Keratinocyte (primary cell): ENCODE results near the gene STX18. TPM values are rescaled to one million over a fixed set of nuclear protein-coding genes. Genes with fewer than 3 reads are reported as not detected.

Experiments
- DNase-seq: peaks from one replicate; pipeline ENCODE4 v3.0.0-alpha.2; 2011; ENCODE audit warnings: low read depth, missing footprints, low spot score
- FAIRE-seq: peaks from 2 replicates; lab custom pipeline; 2011; peaks lifted over from hg19 to GRCh38; lab: Jason Lieb, UNC
- H2AFZ ChIP-seq: 2 replicates; pipeline ENCODE4 v1.6.0; 2012; ENCODE audit warnings: low read length, control low read depth, inconsistent platforms; ENCODE audit not compliant: control insufficient read depth
- H3K27ac ChIP-seq: 2 replicates; pipeline ENCODE4 v1.5.1; 2011; ENCODE audit warnings: low read length; ENCODE audit not compliant: control insufficient read depth, insufficient read depth
- H3K27me3 ChIP-seq: 3 replicates; pipeline ENCODE4 v1.6.0; 2011; ENCODE audit warnings: low read length; ENCODE audit not compliant: control insufficient read depth, insufficient read depth; ENCODE audit errors: extremely low read depth
- H3K36me3 ChIP-seq, 2 experiments: 2 replicates in 1 of 2; 3 replicates in 1 of 2; pipeline ENCODE4 v1.5.1; 2011; ENCODE audit warnings: low read length in 2 of 2, mild to moderate bottlenecking in 1 of 2; ENCODE audit not compliant: control insufficient read depth in 2 of 2, insufficient read depth in 2 of 2; ENCODE audit errors: extremely low read depth in 1 of 2
- H3K4me1 ChIP-seq: 3 replicates; pipeline ENCODE4 v1.5.1; 2011; ENCODE audit warnings: low read length; ENCODE audit not compliant: control insufficient read depth, insufficient read depth; ENCODE audit errors: extremely low read depth
- H3K4me2 ChIP-seq: 3 replicates; pipeline ENCODE4 v1.6.0; 2011; ENCODE audit warnings: low read depth, low read length; ENCODE audit not compliant: control insufficient read depth, insufficient read depth; ENCODE audit errors: extremely low read depth
- H3K4me3 ChIP-seq, 3 experiments: fragments of 200-600 bp in 1 of 3; sonication (generic) in 1 of 3; 2 replicates in 2 of 3; 3 replicates in 1 of 3; pipeline ENCODE4 v1.5.1; 2011 to 2016; ENCODE audit warnings: low read length in 3 of 3, mild to moderate bottlenecking in 3 of 3, control low read depth in 2 of 3, inconsistent platforms in 1 of 3, low read depth in 1 of 3, mixed read lengths in 1 of 3, mixed run types in 1 of 3, moderate library complexity in 1 of 3; ENCODE audit not compliant: control insufficient read depth in 2 of 3, insufficient read depth in 2 of 3; ENCODE audit errors: extremely low read depth in 1 of 3
- H3K79me2 ChIP-seq: 2 replicates; pipeline ENCODE4 v1.6.0; 2012; ENCODE audit warnings: low read length; ENCODE audit not compliant: control insufficient read depth, insufficient read depth
- H3K9ac ChIP-seq: 3 replicates; pipeline ENCODE4 v1.6.0; 2011; ENCODE audit warnings: low read length; ENCODE audit not compliant: control insufficient read depth, insufficient read depth; ENCODE audit errors: extremely low read depth
- H3K9me1 ChIP-seq: 3 replicates; pipeline ENCODE4 v1.6.0; 2011; ENCODE audit warnings: low read length; ENCODE audit not compliant: control insufficient read depth, insufficient read depth; ENCODE audit errors: extremely low read depth
- H3K9me3 ChIP-seq: 2 replicates; pipeline ENCODE4 v1.5.1; 2012; ENCODE audit warnings: low read depth, low read length; ENCODE audit not compliant: control insufficient read depth
- H4K20me1 ChIP-seq: 3 replicates; pipeline ENCODE4 v1.6.0; 2011; ENCODE audit warnings: low read length; ENCODE audit not compliant: control insufficient read depth, insufficient read depth; ENCODE audit errors: extremely low read depth
- EZH2 ChIP-seq: IDR thresholded peaks from one replicate; pipeline ENCODE4 v1.6.1; 2012; ENCODE audit warnings: inconsistent platforms, mild to moderate bottlenecking, low read length, moderate library complexity
- dilution Hi-C: fragments of 300-500 bp; cut with MboI; formaldehyde crosslinking; loops from one replicate; pipeline ENCODE4 v1.7.0; 2020; ENCODE audit warnings: low sequenced_read_pairs; ENCODE audit not compliant: extremely low pct_ligation_motif_present
- polyA plus RNA-seq, 5 experiments: library from polyadenylated mRNA; depleted of rRNA in 3 of 5; stranded (reverse) in 3 of 5; stranded (forward) in 1 of 5; unstranded in 1 of 5; fragments of >200 nt; gene quantifications; 1 replicate in 1 of 5; 2 replicates in 3 of 5; 3 replicates in 1 of 5; pipeline versions ENCODE4 v1.2.1 to v1.2.3, GENCODE V29; 2011 to 2012; ENCODE audit warnings: missing spikeins in 2 of 5, low read depth in 1 of 5, low replicate concordance in 1 of 5
- TF ChIP-seq, protein P1 (sequence below), 3 experiments: IDR thresholded peaks in 1 of 3; conservative IDR thresholded peaks in 1 of 3; optimal IDR thresholded peaks in 1 of 3; 2 replicates in 2 of 3; 3 replicates in 1 of 3; pipeline versions ENCODE3 to v1.5.1; 2011; ENCODE audit warnings: low read length in 3 of 3, mild to moderate bottlenecking in 3 of 3, moderate library complexity in 2 of 3, control low read depth in 1 of 3, inconsistent platforms in 1 of 3; ENCODE audit not compliant: insufficient read depth in 2 of 3; ENCODE audit errors: extremely low read depth in 1 of 3

Gene STX18
- polyA plus RNA-seq, 1 donor (not counting 4 experiments of a cell fraction or from before 2014, with no cell fraction given): 21.6 TPM

DNA sequence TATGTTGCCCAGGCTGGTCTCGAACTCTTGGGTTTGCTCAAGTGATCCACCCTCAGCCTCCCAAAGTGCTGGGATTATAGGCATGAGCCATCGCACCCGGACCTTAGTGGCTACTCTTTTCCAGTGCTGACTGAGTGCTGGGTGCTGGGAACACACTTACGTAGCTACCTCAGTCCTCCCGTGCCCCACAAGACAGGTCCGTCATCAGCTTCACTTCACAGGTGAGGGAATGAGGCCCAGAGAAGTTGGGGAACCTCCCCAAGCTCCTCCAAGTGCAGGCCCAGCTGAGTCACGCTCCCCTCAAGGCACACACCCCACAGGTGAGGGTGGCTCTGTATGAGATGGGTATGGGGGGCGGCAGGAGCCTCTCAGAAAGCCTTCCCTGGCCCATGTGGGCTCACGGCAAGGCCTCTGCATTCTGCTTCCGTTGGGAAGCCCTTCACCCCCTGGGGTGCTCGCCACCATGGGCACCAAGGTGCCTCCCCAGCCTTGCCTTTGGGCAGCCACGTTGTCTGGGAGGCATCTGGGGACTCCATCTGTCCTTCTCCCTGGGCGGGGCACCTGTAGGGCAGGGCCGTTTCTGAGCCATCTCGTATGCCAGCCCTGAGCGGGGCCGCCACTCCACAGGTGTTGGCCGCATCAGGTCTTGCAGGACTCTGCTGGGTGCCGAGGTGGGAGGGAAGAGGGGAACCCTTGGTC is 126.6 kb downstream of the STX18 start:
- FAIRE-seq (no peak), DNase-seq (no peak)
- dilution Hi-C loops: no loop called here
- Histone ChIP-seq H3K27ac (no peak overlapping the region), H3K9me3 (no peaks in the 10 kb centered on the region), H2AFZ (no peak overlapping the region), H3K4me1 (no peaks in the 10 kb centered on the region), H3K79me2 (no peaks in the 10 kb centered on the region), H4K20me1 (no peaks in the 10 kb centered on the region), H3K9me1 (no peaks in the 10 kb centered on the region), H3K9ac (no peak overlapping the region), H3K27me3 (no peaks in the 10 kb centered on the region), H3K4me2 (no peak overlapping the region), H3K4me3 (no peak overlapping the region), H3K36me3 (peaks cover 10 to 22% of the 10 kb centered on the region in 2 experiments)
- TF ChIP-seq, protein P1, sequence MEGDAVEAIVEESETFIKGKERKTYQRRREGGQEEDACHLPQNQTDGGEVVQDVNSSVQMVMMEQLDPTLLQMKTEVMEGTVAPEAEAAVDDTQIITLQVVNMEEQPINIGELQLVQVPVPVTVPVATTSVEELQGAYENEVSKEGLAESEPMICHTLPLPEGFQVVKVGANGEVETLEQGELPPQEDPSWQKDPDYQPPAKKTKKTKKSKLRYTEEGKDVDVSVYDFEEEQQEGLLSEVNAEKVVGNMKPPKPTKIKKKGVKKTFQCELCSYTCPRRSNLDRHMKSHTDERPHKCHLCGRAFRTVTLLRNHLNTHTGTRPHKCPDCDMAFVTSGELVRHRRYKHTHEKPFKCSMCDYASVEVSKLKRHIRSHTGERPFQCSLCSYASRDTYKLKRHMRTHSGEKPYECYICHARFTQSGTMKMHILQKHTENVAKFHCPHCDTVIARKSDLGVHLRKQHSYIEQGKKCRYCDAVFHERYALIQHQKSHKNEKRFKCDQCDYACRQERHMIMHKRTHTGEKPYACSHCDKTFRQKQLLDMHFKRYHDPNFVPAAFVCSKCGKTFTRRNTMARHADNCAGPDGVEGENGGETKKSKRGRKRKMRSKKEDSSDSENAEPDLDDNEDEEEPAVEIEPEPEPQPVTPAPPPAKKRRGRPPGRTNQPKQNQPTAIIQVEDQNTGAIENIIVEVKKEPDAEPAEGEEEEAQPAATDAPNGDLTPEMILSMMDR (optimal IDR thresholded peaks at IDR 0.05 in 1 of 3, IDR thresholded peaks at IDR 0.05 in 1 of 3, conservative IDR thresholded peaks at IDR 0.05 in 1 of 3; ENCODE audit: extremely low read depth in 1 of 3, insufficient read depth in 2 of 3, low read length in 3 of 3): no peak
- no peak for TF ChIP-seq EZH2

DNA sequence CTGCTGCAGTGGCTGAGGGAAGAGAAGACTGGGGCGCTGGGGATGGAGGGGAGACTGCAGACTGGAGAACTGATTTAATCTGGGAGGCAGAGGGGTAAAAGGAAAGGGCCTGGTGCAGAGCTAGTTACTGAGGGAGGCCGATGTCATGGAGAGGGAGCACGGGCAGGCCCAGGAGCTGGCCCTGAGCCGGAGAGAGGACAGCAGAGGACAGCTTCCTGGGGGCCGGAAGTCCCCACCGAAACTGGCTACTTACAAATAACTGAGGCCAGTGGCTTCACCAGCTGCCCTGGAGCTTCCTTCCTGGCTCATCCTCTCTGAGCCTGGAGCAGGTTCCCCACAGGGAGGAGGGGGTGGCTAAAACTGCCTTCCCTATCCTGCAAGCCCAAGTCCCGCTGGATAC is 128.0 kb downstream of the STX18 start:
- Histone ChIP-seq H3K27me3 (no peaks in the 10 kb centered on the region), H3K79me2 (no peaks in the 10 kb centered on the region), H3K9me3 (no peaks in the 10 kb centered on the region), H4K20me1 (no peaks in the 10 kb centered on the region), H3K9ac (no peak overlapping the region), H3K36me3 (peaks cover 2 to 15% of the 10 kb centered on the region in 2 experiments), H3K27ac (no peak overlapping the region), H3K4me3 (no peak overlapping the region), H2AFZ (no peak overlapping the region), H3K9me1 (no peaks in the 10 kb centered on the region), H3K4me1 (no peaks in the 10 kb centered on the region), H3K4me2 (no peak overlapping the region)
- DNase-seq (no peak), FAIRE-seq (no peak)
- dilution Hi-C loops: no loop called here
- TF ChIP-seq, protein P1 (optimal IDR thresholded peaks at IDR 0.05 in 1 of 3, IDR thresholded peaks at IDR 0.05 in 1 of 3, conservative IDR thresholded peaks at IDR 0.05 in 1 of 3; ENCODE audit: extremely low read depth in 1 of 3, insufficient read depth in 2 of 3, low read length in 3 of 3): no peak
- TF ChIP-seq EZH2: no peak
